OCI-M1 (cell line): ENCODE data around the gene DLX3.
A peak's percentile ranks its signal among the peaks of the same experiment; 100 is the strongest.

Experiments used
- DNase-seq: peaks from one replicate; lab custom pipeline; 2025; lab: John Stamatoyannopoulos, UW

The DLX3 gene

DNA sequence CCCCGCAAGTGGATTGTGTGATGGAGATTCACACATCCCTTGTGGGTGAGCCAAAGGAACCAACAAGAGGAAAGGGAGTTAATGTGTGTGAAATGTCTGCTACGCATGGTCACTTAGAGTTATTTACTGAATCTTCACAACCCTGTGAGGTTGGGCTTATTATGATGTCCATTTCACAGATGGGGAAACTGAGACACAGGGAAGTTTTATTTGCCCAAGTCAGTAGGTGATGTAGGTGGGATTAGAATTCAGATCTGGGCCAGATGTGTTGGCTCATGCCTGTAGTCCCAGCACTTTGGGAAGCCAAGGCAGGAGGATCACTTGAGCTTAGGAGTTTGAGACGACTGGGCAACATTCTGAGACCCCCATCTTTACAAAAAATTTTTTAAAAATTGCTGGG is 37.7 kb downstream of the DLX3 start:
- DNase-seq, result no peak

DNA sequence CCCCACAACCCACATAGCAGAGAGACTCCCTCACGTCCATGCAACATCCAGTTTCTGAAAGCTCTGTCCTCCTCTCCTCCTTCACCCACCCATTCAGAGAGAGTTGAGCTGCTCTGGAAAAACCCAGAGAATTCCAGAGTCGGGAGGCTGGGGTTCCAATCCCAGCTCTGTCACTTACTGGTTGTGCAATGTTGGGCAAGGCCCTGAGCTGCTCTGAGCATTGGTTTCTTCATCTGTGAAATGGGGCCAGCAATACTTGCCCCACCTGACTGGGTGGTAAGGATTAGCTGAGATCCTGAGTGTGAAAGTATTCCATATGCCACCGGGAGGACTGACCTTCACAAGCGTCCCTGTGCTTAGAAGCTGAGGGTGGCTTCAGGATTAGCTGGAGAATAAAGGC is 38.2 kb downstream of the DLX3 start:
- DNase-seq, result no peak

DNA sequence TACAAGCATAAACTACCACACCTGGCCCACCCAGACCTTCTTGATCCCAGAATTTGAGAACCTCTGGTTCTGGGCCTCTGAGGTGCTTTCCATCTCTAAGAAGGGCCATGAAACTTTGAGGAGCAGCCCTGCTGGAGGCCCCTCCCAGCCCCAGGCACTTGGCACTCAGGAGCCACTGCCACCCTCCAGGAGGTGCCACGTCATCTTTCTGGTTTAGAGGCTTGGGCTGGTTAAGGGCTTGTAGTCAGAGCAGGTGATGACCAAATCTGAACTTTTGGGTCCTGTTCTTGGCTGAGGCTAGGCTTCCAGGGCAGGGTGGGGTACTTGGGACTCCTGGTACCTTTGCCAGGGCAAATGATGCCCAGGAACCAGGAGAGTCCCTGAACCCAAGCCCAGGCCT is 39.9 kb downstream of the DLX3 start:
- no peak for DNase-seq

- no peak for DNase-seq
These were observed 42.0 kb downstream of the DLX3 start for GRCh38 chr17:49952912-49953497.

DNA sequence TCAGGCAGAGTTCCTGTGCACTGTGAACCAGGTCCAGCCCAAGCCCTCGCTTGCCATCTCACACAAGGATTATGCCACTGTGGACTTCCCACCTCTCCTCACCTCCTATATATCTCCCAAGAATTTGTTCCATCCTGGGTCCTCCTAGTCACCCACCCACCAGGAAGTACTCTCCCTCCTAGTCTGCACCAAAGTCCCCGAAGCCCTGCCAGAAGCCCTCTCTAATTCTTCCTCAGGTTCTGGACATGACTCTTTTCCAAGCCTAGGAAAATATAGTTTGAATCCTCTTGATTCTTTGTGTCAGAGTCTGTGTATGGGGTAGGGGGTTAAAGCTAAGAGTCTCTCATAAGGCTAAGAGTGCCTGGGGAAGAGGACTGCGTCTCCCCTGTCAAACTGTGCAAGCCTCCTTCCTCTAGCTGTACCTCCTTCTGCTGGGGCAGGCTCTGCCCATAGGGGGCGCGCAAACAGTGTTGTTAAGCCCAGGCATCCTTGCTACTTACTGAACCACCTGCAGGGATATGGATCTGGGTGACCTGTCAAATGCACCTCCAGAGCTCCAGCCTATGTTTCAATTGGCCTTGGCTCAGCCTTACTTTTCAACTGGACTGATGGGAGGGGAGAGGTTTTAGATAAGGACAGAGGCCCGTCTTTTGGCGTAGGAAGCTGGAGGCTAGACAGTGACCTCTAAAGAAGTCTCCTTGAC is 42.7 kb downstream of the DLX3 start:
- peak; percentile 83 for DNase-seq

DNA sequence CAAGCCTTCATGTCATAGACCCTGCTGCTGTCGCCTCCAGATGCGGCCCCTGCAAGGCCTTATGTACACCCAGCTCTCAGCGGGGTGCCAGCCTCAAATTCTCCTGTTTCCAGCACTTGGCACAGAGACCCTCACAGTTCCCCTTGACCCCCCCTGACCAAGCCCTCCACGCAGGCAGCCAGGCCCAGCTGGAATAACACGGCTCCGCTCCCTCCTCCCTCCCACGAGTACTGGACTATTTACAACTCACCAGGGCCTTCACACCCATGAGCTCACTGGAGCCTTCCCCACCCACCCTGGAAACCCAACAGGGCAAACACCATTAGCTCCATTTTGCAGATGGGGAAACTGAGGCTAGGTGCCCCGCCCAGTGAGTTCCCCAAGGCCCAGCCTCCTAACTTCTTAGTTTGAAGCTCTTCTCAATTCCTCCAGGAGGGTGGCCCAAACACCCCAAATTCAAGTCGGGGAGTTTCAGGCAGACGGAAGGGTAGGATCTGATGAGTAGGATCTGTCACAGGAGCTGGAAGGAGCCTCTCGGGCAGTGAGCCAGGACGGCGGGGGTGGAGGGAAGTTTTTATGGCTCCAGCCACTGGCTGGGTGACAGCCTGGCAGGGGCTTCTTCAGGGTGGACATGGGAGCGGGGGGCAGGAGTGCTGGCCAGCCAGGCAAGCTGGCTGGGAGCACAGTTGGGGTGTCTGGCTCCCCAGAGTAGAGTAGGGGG is 43.5 kb downstream of the DLX3 start:
- no peak for DNase-seq

DNA sequence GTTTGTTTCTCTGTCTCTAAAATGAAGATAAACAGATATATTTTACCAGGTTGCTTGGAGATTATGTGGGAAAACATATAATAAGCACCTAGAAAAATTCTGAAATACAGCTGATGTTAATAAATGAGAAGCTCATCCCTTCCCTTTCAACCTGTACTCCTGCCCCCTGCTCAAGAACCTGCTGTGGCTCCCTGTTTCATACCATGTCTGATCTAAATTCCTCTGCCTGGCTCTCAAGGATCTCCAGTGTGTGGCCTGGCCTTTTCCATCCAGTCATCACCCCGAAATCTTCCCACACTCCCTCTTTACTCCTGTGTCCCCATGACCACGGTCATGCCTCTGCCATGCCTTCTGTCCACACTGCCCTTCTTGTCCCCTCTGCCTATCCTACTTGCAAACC is 45.4 kb downstream of the DLX3 start:
- no peak for DNase-seq

GRCh38 chr17:49946964-49947584 is 48.0 kb downstream of the DLX3 start:
- DNase-seq, result no peak

- DNase-seq, result no peak
These were observed 48.8 kb downstream of the DLX3 start for GRCh38 chr17:49946208-49946607.

- DNase-seq, result no peak
These were observed 50.7 kb downstream of the DLX3 start for GRCh38 chr17:49944273-49944870.

DNA sequence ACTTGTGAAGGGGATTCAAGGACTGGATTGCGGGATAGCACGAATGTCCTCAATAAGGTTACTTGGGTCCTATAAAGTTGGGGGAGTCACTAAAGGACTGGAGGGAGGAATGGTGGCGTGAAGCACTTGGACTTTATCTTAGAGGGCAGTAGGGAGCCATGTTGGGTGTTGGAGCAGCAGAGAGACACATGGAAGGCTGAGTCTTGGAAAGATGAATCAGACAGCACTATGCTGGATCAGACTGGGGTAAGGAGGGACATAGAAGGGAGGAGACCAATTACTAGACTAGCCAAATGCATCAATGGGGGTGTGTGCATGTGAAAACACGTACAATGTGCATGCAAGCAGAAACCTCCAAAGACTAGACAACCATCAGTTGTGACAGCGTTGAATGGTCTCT is 52.1 kb downstream of the DLX3 start:
- DNase-seq, result no peak

DNA sequence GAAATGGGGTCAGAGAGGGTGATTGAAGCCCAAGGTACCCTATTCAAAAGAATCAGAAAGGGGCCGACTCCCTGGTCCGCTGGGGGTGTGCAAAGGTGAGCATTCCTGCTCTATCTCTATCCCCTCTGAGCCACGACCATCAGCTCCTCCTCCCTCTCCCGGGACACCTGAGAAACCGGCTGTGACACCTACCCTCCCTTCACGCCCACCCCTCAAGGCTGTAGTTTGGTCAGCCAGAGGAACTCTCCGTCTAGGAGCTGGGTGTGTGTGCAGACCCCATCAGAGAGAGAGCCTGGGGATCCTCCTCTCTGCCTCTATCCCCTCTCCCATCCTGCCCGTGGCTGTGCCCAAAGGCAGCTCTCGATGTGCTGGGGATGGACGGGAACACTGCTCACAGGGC is 53.6 kb downstream of the DLX3 start:
- no peak for DNase-seq
